ENCODE data around the gene MYRIP.
"Not testable (repeated sequence)": the region's sequence is repeated elsewhere in the genome, so short reads cannot be mapped to it uniquely, and the experiment has no call there.

MYRIP gene

GRCh38 chr3:40088527-40089170, 279.2 kb downstream of the MYRIP start:
- no peak for DNase-seq

GRCh38 chr3:40096661-40097111, 287.3 kb downstream of the MYRIP start:
- DNase-seq: no peak

GRCh38 chr3:40097131-40098117, 288.0 kb downstream of the MYRIP start:
- no peak for DNase-seq

- DNase-seq: no peak
Observed at GRCh38 chr3:40098261-40098759, 288.9 kb downstream of the MYRIP start.

- no peak for DNase-seq
Observed at GRCh38 chr3:40099871-40100270, 290.5 kb downstream of the MYRIP start.

GRCh38 chr3:40102182-40102581, 292.8 kb downstream of the MYRIP start:
- no peak for DNase-seq

GRCh38 chr3:40103829-40104228, 294.4 kb downstream of the MYRIP start:
- no peak for DNase-seq

GRCh38 chr3:40104441-40104840, 295.0 kb downstream of the MYRIP start:
- no peak for DNase-seq

GRCh38 chr3:40108643-40109042, 299.2 kb downstream of the MYRIP start:
- no peak for DNase-seq

- DNase-seq: no peak
Observed at GRCh38 chr3:40109641-40110490, 300.5 kb downstream of the MYRIP start.

GRCh38 chr3:40116478-40117177, 307.2 kb downstream of the MYRIP start:
- DNase-seq: no peak

GRCh38 chr3:40118091-40118490, 308.7 kb downstream of the MYRIP start:
- DNase-seq: no peak

- no peak for DNase-seq
Observed at GRCh38 chr3:40120067-40120692, 310.8 kb downstream of the MYRIP start.

- no peak for DNase-seq
Observed at GRCh38 chr3:40120806-40121205, 311.4 kb downstream of the MYRIP start.

- no peak for DNase-seq
Observed at GRCh38 chr3:40124918-40125317, 315.5 kb downstream of the MYRIP start.

- DNase-seq: peak; percentile 51
Observed at GRCh38 chr3:40128166-40128565, 318.8 kb downstream of the MYRIP start.

GRCh38 chr3:40129510-40129909, 320.1 kb downstream of the MYRIP start:
- no peak for DNase-seq

- DNase-seq: no peak
Observed at GRCh38 chr3:40129981-40130380, 320.6 kb downstream of the MYRIP start.

GRCh38 chr3:40130721-40131120, 321.3 kb downstream of the MYRIP start:
- DNase-seq: no peak

GRCh38 chr3:40133886-40134575, 324.6 kb downstream of the MYRIP start:
- not testable (repeated sequence) for DNase-seq

Data from GF-D8 (cell line).